Endothelial cell of umbilical vein (primary cell): ENCODE data around the gene RGS12. TPM values are rescaled to one million over a fixed set of nuclear protein-coding genes. Genes with fewer than 3 reads are reported as not detected.

Experiments used
- BruUV-seq: library from RNA; stranded (reverse); fragments of 400-500 nt; replicated peaks from 2 replicates; lab custom pipeline; 2021; lab: Mats Ljungman, UMichigan
- CTCF ChIA-PET: fragments of 300-600, 350-600 bp; sonication (Branson Sonifier 250); formaldehyde crosslinking; loops from one replicate; lab custom pipeline; 2021; ENCODE audit warnings: antibody characterized with exemption, inconsistent platforms; lab: Charles Lee
- POLR2A ChIA-PET: fragments of 300-600, 350-600 bp; sonication (Branson Sonifier 250); formaldehyde crosslinking; loops from one replicate; lab custom pipeline; 2021; ENCODE audit warnings: antibody characterized with exemption, inconsistent platforms; lab: Charles Lee
- DNase-seq: peaks from one replicate; pipeline ENCODE4 v3.0.0-alpha.2; 2011; ENCODE audit warnings: low read depth, low spot score
- FAIRE-seq: peaks from 2 replicates; lab custom pipeline; 2011; peaks lifted over from hg19 to GRCh38; lab: Jason Lieb, UNC
- H2AFZ ChIP-seq: 2 replicates; pipeline ENCODE4 v1.6.0; 2012; ENCODE audit warnings: low read depth, low read length, control low read depth, inconsistent platforms
- H3K27ac ChIP-seq: 2 replicates; pipeline ENCODE4 v1.5.1; 2011; ENCODE audit warnings: low read depth, mild to moderate bottlenecking, control low read depth, low read length, moderate library complexity; ENCODE audit not compliant: insufficient read depth
- H3K27me3 ChIP-seq, 2 experiments: 2 replicates each; pipeline versions ENCODE4 v1.6.0 to v1.6.1; 2011; ENCODE audit warnings: low read length in 2 of 2, mixed read lengths in 1 of 2; ENCODE audit not compliant: control insufficient read depth in 2 of 2, insufficient read depth in 2 of 2
- H3K36me3 ChIP-seq, 2 experiments: 2 replicates in 1 of 2; 3 replicates in 1 of 2; pipeline ENCODE4 v1.5.1; 2011; ENCODE audit warnings: low read length in 2 of 2, mild to moderate bottlenecking in 1 of 2, moderate library complexity in 1 of 2; ENCODE audit not compliant: control insufficient read depth in 2 of 2, insufficient read depth in 2 of 2; ENCODE audit errors: extremely low read depth in 1 of 2
- H3K4me1 ChIP-seq: 3 replicates; pipeline ENCODE4 v1.5.1; 2011; ENCODE audit warnings: mild to moderate bottlenecking, low read length; ENCODE audit not compliant: control insufficient read depth, insufficient read depth; ENCODE audit errors: extremely low read depth
- H3K4me2 ChIP-seq: 2 replicates; pipeline ENCODE4 v1.6.1; 2011; ENCODE audit warnings: low read length, control low read depth, mixed read lengths; ENCODE audit not compliant: insufficient read depth
- H3K4me3 ChIP-seq, 3 experiments: fragments of 200-600 bp in 1 of 3; sonication (generic), shearing (Covaris generic) in 1 of 3; replicated peaks in 1 of 3; 2 replicates each; pipeline ENCODE4 v1.5.1; 2011 to 2016; ENCODE audit warnings: control low read depth in 3 of 3, low read length in 3 of 3, mild to moderate bottlenecking in 2 of 3, inconsistent platforms in 1 of 3, low read depth in 1 of 3, moderate library complexity in 1 of 3; ENCODE audit not compliant: insufficient read depth in 1 of 3
- H3K79me2 ChIP-seq: 2 replicates; pipeline ENCODE4 v1.6.0; 2012; ENCODE audit warnings: low read length, inconsistent platforms; ENCODE audit not compliant: control insufficient read depth, insufficient read depth
- H3K9ac ChIP-seq: replicated peaks from 2 replicates; pipeline ENCODE3; 2011; ENCODE audit warnings: low read length, control low read depth; ENCODE audit not compliant: insufficient read depth; ENCODE audit errors: extremely low read depth
- H3K9me1 ChIP-seq: replicated peaks from 3 replicates; pipeline ENCODE4 v1.6.0; 2011; ENCODE audit warnings: mild to moderate bottlenecking, low read length; ENCODE audit not compliant: control insufficient read depth, insufficient read depth; ENCODE audit errors: extremely low read depth
- H3K9me3 ChIP-seq: replicated peaks from 2 replicates; pipeline ENCODE4 v1.5.1; 2012; ENCODE audit warnings: low read length, inconsistent platforms; ENCODE audit not compliant: control insufficient read depth, insufficient read depth
- H4K20me1 ChIP-seq: replicated peaks from 2 replicates; pipeline ENCODE3; 2011; ENCODE audit warnings: mild to moderate bottlenecking, low read length; ENCODE audit not compliant: control insufficient read depth, insufficient read depth; ENCODE audit errors: extremely low read depth
- EZH2 ChIP-seq: IDR thresholded peaks from 2 replicates; pipeline ENCODE4 v1.6.1; 2012; ENCODE audit warnings: borderline replicate concordance, low read depth, mild to moderate bottlenecking, moderate library complexity, low read length, inconsistent platforms; ENCODE audit not compliant: severe bottlenecking
- FOS ChIP-seq: IDR thresholded peaks from 2 replicates; pipeline ENCODE4 v1.6.1; 2011; ENCODE audit warnings: mild to moderate bottlenecking, low read length, moderate library complexity, borderline replicate concordance; ENCODE audit not compliant: insufficient read depth
- GATA2 ChIP-seq: IDR thresholded peaks from 2 replicates; pipeline ENCODE4 v1.7.0; 2011; ENCODE audit warnings: low read depth, mild to moderate bottlenecking, moderate library complexity, mixed read lengths, low read length; ENCODE audit not compliant: insufficient read length, insufficient read depth
- JUN ChIP-seq: IDR thresholded peaks from 2 replicates; pipeline ENCODE4 v1.6.1; 2011; ENCODE audit warnings: borderline replicate concordance, low read depth; ENCODE audit not compliant: insufficient read length, insufficient read depth
- MYC ChIP-seq: IDR thresholded peaks from one replicate; pipeline ENCODE4 v1.6.1; 2011; ENCODE audit warnings: mild to moderate bottlenecking, low read depth, low read length
- POLR2A ChIP-seq: IDR thresholded peaks from 2 replicates; pipeline ENCODE4 v1.6.1; 2012; ENCODE audit warnings: low read depth, mild to moderate bottlenecking, control low read depth, low read length
- POLR2AphosphoS5 ChIP-seq: IDR thresholded peaks from 2 replicates; pipeline ENCODE4 v1.6.1; 2012; ENCODE audit warnings: low read depth, mild to moderate bottlenecking, control low read depth, low read length, moderate library complexity; ENCODE audit not compliant: insufficient read depth
- dilution Hi-C: fragments of 300-500 bp; cut with MboI; formaldehyde crosslinking; loops from one replicate; pipeline ENCODE4 v1.15.0; 2019; ENCODE audit warnings: low sequenced_read_pairs; ENCODE audit not compliant: extremely low pct_ligation_motif_present
- intact Hi-C: fragments of 100-400 bp; cut with micrococcal nuclease; formaldehyde crosslinking; loops from one replicate; pipeline ENCODE4 v1.10.0; 2022
- polyA plus RNA-seq, 4 experiments: library from polyadenylated mRNA; depleted of rRNA in 3 of 4; stranded (reverse) in 3 of 4; unstranded in 1 of 4; fragments of >200 nt; gene quantifications; 2 replicates each; pipeline versions ENCODE4 v1.2.1 to v1.2.3, GENCODE V29; 2011 to 2012; ENCODE audit warnings: missing spikeins in 1 of 4
- total RNA-seq: library from RNA; stranded (reverse); gene quantifications from 2 replicates; pipeline ENCODE4 v1.2.3, GENCODE V29; 2021
- TF ChIP-seq, protein P1 (sequence below): IDR thresholded peaks from 2 replicates; pipeline ENCODE4 v1.6.1; 2011; ENCODE audit not compliant: insufficient read depth, insufficient read length
- TF ChIP-seq, protein P2 (sequence below), 2 donors: IDR thresholded peaks; 1 replicate in 1 of 2; 2 replicates in 1 of 2; pipeline ENCODE4 v1.5.1; 2011; ENCODE audit warnings: low read length in 2 of 2, mild to moderate bottlenecking in 2 of 2, moderate library complexity in 2 of 2, control low read depth in 1 of 2, inconsistent platforms in 1 of 2, low read depth in 1 of 2; ENCODE audit not compliant: insufficient read depth in 1 of 2; ENCODE audit errors: extremely low read depth in 1 of 2

The RGS12 gene
- total and polyA plus RNA-seq, 2 donors (not counting 3 experiments of a cell fraction or from before 2014, with no cell fraction given): 65.2 to 75.4 TPM

DNA sequence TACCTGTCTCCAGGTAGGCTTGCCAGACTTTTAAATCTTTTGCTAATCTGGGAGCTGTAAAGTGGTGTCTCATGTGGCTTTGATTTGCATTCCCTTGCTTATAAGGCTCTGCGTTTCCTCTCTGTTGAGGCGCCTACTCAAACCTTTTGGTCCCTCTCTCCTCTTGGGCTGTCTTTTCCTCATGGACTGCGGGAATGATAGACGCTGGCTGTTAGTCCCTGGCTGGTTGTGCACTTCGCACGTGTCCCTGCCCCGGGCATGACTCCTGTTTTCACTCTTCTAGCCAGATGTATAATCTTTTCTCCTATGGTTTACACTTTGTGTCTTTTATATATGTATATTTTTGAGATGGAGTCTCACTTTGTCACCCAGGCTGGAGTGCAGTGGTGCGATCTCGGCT, 39.7 kb downstream of the RGS12 start:
- intact Hi-C loops (loop anchor here (5.0 kb wide), 1 partner anchor 220 kb away; no protein-coding TSS in a partner anchor), dilution Hi-C loops (no loop called here)
- Histone ChIP-seq H3K4me2 (no peak overlapping the region), H3K9ac (no peak overlapping the region), H3K79me2 (peaks cover 38% of the 10 kb centered on the region), H4K20me1 (no peaks in the 10 kb centered on the region), H3K9me3 (no peaks in the 10 kb centered on the region), H3K4me3 (no peak overlapping the region), H2AFZ (no peak overlapping the region), H3K36me3 (no peaks in the 10 kb centered on the region), H3K4me1 (peaks cover 38% of the 10 kb centered on the region), H3K27ac (no peak overlapping the region), H3K9me1 (no peaks in the 10 kb centered on the region), H3K27me3 (no peaks in the 10 kb centered on the region)
- CTCF ChIA-PET: interaction anchor here (1.0 kb wide), 1 partner anchor 11 kb away, joined by 3 read pairs; no protein-coding TSS in a partner anchor
- DNase-seq (no peak), FAIRE-seq (no peak)
- no peak for TF ChIP-seq FOS
- no peak for TF ChIP-seq GATA2
- no peak for TF ChIP-seq POLR2AphosphoS5
- TF ChIP-seq, protein P1, sequence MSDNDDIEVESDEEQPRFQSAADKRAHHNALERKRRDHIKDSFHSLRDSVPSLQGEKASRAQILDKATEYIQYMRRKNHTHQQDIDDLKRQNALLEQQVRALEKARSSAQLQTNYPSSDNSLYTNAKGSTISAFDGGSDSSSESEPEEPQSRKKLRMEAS: no peak
- TF ChIP-seq, protein P2, sequence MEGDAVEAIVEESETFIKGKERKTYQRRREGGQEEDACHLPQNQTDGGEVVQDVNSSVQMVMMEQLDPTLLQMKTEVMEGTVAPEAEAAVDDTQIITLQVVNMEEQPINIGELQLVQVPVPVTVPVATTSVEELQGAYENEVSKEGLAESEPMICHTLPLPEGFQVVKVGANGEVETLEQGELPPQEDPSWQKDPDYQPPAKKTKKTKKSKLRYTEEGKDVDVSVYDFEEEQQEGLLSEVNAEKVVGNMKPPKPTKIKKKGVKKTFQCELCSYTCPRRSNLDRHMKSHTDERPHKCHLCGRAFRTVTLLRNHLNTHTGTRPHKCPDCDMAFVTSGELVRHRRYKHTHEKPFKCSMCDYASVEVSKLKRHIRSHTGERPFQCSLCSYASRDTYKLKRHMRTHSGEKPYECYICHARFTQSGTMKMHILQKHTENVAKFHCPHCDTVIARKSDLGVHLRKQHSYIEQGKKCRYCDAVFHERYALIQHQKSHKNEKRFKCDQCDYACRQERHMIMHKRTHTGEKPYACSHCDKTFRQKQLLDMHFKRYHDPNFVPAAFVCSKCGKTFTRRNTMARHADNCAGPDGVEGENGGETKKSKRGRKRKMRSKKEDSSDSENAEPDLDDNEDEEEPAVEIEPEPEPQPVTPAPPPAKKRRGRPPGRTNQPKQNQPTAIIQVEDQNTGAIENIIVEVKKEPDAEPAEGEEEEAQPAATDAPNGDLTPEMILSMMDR (IDR thresholded peaks at IDR 0.05; ENCODE audit: extremely low read depth in 1 of 2, insufficient read depth in 1 of 2, low read depth in 1 of 2, low read length in 2 of 2): no peak
- no peak for TF ChIP-seq JUN
- no peak for TF ChIP-seq POLR2A
- no peak for TF ChIP-seq MYC
- TF ChIP-seq EZH2: no peak
- POLR2A ChIA-PET: no interaction called here
- BruUV-seq: no TSS peak
